NT2/D1 (cell line): ENCODE data around the gene SCTR.

Source experiments
- YY1 ChIP-seq: IDR thresholded peaks from 2 replicates; pipeline ENCODE4 v1.6.1; 2011; ENCODE audit not compliant: insufficient read length, insufficient read depth
- ZNF274 ChIP-seq: IDR thresholded peaks from 2 replicates; pipeline ENCODE4 v1.6.1; 2011; ENCODE audit warnings: mild to moderate bottlenecking, low read depth, low read length

DNA sequence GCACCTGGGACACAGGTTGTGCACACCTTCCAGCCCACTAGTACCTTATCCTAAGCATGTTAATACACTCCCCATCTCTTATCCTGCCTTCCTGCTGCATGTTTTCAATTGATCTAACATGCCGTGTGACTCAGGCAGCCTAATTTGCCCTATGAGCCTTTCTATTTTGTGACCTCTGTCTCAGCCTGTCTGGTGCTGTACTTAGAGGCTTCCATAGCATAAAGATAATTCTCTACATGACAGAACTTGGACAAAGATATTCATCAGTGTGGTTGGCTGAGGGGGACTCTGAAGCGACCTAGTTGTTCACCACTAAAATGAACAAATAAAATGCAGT is 101.2 kb downstream of the SCTR start:
- TF ChIP-seq YY1 = no peak
- TF ChIP-seq ZNF274 = no peak
